ENCODE results near the gene NCOA6.
A peak's percentile ranks its signal among the peaks of the same experiment; 100 is the strongest.

The NCOA6 gene

GRCh38 chr20:34825530-34826362 lies at the start of gene NCOA6:
Gene NCOA6 (minus strand): TSS chr20:34825651. CDS start chr20:34782355, 43,296 bp downstream.
- peak; percentile 79 for DNase-seq (ENCODE audit: low read depth)

DNA sequence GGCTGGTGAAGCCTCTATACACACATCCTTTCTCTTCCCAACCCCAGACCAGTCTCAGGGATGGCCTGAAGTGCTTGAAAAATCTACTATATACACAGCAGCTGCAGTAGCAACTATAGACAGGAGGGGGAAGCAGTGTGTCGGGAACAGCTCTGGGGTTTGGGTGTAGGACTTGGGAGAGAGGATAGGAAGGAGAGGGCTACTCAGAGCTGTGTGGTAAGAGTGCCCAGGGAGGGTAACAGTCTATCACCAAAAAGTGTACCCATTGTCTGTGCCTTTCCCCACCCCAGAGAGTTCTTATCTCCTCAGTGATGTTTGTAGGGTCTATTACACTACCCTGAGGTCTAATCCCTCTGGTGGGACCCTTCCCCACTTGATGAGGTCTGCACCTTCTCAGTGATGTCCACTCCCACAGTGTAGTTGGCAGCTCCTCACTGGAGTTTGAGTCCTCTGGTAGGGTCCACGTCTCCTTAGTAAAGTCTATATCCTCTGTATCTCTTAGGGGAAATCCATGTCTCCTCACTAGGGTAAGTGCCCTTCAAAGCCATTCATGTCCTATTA lies 48.7 kb upstream of the NCOA6 start:
- peak; percentile 56 for DNase-seq (ENCODE audit: low read depth)

- no peak for DNase-seq (ENCODE audit: low read depth)
These were observed 48.2 kb upstream of the NCOA6 start for GRCh38 chr20:34873583-34874093.

DNA sequence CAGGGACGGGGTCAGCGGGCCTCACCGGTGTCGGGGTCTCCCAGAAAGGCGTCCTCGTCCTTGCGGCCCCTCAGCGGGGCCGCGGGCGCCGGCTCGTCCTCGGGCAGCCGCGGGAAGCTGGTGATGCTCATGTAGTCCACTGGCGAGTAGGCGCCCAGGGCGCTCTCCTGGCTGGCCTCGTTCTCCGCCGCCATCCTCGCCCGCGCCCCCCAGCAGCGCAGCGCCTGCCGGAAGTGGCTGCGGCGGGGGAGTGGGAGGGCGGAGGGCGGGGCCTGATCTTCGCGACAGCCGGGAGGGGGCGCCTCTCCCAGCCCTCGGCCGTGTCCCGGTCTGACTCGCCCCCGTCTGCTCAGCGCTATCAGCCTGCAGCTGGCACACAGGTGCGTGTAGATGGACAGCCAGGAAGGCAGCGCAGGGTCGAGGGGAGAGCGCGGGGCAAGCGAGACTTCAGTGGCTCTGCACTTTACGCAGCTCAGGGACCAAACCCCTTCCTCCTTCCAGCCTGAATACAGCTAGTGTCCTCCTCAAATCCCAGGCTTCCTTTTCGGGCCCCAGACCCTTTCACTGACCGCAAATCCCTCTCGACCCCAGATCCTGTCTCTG lies 47.3 kb upstream of the NCOA6 start, which contains the start of gene GGT7:
Gene GGT7 (minus strand): TSS at position 235 of the 603 bp plus-strand sequence. CDS start 41 bp downstream, at position 194.
- DNase-seq (ENCODE audit: low read depth): peak; percentile 88

- DNase-seq (ENCODE audit: low read depth): no peak
These were observed 46.6 kb upstream of the NCOA6 start for GRCh38 chr20:34871966-34872621.

- DNase-seq (ENCODE audit: low read depth): no peak
These were observed 46.0 kb upstream of the NCOA6 start for GRCh38 chr20:34871320-34871926.

- no peak for DNase-seq (ENCODE audit: low read depth)
These were observed 38.8 kb upstream of the NCOA6 start for GRCh38 chr20:34864216-34864615.

- DNase-seq (ENCODE audit: low read depth): no peak
These were observed 38.0 kb upstream of the NCOA6 start for GRCh38 chr20:34863421-34863965.

GRCh38 chr20:34862724-34863123 lies 37.3 kb upstream of the NCOA6 start:
- DNase-seq (ENCODE audit: low read depth): no peak

GRCh38 chr20:34861386-34862084 lies 36.1 kb upstream of the NCOA6 start:
- no peak for DNase-seq (ENCODE audit: low read depth)

DNA sequence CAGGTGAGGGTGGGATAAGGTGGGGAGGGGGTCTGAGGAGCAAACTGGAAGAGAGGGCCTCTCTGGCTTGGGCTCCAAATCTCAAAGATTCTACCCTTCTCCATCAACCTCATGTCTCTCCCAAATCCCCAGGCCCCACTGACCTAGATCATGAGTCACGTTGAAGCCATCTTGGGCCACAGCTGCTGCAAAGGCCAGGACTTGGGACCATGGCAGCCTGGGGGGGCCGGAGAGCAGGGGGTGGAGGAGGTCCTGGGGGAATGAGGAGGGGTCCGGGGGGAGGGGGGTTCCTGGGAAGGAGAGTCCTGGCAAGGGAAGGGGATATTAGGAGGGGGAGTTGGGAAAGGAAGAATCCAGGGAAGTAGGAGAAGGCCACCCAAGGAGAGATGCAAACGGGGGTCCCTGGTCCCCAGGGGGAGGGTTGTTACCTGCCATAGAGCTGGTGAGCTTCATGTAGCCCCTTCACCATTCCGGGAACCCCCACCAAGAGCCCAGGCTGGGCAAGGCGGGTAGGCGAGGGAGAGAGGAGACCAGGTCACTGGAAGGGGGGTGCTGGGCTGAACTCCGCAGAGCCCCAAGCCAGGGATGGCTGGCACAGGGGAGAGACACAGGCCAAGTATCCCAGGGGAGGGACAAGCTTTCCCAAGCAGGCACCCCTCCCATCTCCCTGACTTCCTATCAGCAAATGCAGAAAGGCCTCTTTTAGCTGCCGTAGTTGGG lies 34.5 kb upstream of the NCOA6 start:
- DNase-seq (ENCODE audit: low read depth): no peak

DNA sequence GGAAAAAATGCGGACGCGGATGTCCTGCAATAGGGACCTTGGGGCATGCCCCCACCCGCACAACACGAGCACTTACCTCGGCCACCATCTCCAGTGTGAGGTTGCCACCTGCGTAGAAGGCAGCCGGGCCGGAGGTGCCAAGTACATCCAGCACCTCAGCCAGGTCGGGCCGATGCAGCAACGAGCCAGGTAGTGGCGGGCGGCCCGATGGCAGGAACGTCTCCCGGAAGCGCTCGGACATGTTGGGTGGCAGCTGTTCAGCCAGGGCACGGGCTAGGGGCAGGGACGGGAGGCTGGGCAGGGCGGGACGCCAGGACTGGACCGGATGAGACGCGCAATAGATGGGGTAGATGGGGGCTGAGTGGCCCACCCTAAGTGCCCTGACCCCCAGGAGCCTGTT lies 33.9 kb upstream of the NCOA6 start:
- DNase-seq (ENCODE audit: low read depth): no peak

DNA sequence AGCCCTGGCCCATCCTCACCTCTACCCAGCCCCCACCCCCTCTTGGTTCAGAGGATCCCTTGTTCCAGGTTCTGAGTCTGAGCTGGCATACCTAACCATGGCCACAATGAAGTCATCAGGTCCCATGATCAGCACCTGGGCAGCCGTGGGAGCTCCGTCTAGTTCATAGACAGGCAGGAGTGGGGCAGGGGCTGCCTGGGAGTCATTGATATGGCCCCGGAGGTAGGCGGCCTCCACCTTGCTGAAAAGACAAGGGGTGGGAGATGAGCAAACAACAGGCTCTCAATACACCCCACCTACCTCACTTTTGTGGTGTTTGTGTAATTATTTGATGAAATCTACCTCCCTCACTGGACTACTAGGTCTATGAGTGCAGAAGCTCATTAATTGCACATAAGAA lies 26.8 kb upstream of the NCOA6 start:
- DNase-seq (ENCODE audit: low read depth): no peak

- DNase-seq (ENCODE audit: low read depth): no peak
These were observed 25.5 kb upstream of the NCOA6 start for GRCh38 chr20:34850969-34851368.

DNA sequence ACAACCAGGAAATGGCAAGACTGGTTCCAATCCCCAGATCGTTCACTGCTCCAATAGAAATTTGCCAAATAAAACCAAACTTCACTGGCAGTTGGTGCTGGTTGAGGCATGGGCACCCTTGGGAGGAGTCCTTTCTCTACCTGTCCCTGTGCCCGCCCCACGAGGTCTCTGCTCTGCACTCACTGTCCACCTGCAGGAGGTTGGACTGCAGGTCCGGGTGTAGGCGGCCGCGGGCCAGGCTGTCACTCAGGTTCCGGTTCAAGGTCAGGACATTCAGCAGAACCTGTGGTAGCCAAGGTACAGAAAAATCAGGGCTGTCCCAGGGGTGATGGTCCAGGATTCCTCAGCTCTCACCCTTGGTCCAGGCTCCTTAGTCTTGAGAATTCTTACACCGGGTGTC lies 24.3 kb upstream of the NCOA6 start:
- no peak for DNase-seq (ENCODE audit: low read depth)

- DNase-seq (ENCODE audit: low read depth): no peak
These were observed 23.1 kb upstream of the NCOA6 start for GRCh38 chr20:34848597-34848996.

- DNase-seq (ENCODE audit: low read depth): no peak
These were observed 18.0 kb upstream of the NCOA6 start for GRCh38 chr20:34843421-34843820.

DNA sequence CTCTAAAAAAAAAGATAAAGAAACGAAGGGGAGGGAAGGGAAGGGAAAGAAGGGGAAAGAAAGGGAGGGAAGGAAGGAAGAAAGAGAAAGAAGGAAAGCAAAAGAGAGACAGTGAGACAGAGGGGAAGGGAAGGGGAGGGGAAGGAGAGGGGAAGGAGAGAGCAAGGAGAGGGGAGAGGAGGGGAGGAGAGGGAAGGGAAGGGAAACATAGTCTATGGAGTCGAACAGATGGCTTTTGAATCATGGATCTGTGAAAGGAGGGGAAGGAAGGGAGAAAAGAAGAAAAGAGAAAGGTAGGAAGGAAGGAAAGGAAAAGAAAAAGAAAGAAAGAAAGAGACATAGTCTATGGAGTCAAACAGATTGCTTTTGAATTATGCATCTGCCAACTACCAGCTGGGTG lies 16.7 kb upstream of the NCOA6 start:
- DNase-seq (ENCODE audit: low read depth): no peak

DNA sequence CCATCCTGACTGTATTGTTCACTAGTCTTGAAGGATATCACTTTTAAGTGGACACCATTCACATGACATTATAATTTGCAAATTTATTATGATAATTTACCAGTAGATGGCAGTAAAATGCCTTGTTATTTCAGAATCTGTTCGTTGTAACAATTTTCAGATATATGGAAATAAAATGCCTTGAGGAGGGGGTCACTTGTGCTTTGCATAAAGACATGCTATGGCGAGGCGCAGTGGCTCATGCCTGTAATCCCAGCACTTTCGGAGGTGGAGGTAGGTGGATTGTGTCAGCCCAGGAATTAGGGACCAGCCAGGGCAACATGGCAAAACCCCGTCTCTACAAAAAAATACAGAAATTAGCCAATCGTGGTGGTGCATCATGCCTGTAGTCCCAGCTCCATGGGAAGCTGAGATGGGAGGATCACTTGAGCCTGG lies 9.0 kb upstream of the NCOA6 start:
- DNase-seq (ENCODE audit: low read depth): no peak

DNA sequence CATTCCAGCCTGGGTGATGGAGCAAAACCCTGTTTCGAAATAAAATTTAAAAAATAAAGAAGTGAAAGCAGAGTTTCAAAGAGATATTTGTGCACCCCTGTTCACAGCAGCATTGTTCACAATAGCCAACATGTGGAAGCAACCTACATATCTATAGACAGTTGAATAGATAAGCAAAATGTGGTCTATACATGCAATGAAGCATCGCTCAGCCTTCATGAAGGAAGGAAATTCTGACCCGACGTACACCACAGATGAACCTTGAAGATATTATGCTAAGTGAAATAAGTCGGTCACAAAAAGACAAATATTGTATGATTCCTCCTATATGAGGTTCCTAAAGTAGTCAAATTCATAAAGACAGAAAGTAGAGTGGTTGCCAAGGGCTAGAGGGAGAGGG lies 6.5 kb upstream of the NCOA6 start:
- DNase-seq (ENCODE audit: low read depth): no peak
